Osteocyte (in vitro differentiated cells): Measurements from ENCODE around the gene RIN1. TPM values are rescaled to one million over a fixed set of nuclear protein-coding genes. Genes with fewer than 3 reads are reported as not detected.
A peak's percentile ranks its signal among the peaks of the same experiment; 100 is the strongest.

Experiments
- DNase-seq: peaks from one replicate; pipeline ENCODE4 v3.0.0; 2021; ENCODE audit warnings: mixed read lengths; ENCODE audit not compliant: unreplicated experiment; ENCODE audit errors: extremely low spot score
- H3K27ac Mint-ChIP-seq: one replicate; pipeline ENCODE4 v1.8.0; 2021; ENCODE audit warnings: mild to moderate bottlenecking, mixed read lengths; ENCODE audit not compliant: unreplicated experiment
- H3K27me3 Mint-ChIP-seq: one replicate; pipeline ENCODE4 v1.8.0; 2021; ENCODE audit warnings: mixed read lengths; ENCODE audit not compliant: unreplicated experiment
- H3K36me3 Mint-ChIP-seq: one replicate; pipeline ENCODE4 v1.8.0; 2021; ENCODE audit warnings: mixed read lengths; ENCODE audit not compliant: unreplicated experiment
- H3K4me1 Mint-ChIP-seq: one replicate; pipeline ENCODE4 v1.8.0; 2021; ENCODE audit warnings: mixed read lengths; ENCODE audit not compliant: unreplicated experiment
- H3K4me3 Mint-ChIP-seq: one replicate; pipeline ENCODE4 v1.8.0; 2021; ENCODE audit warnings: mild to moderate bottlenecking, moderate library complexity, mixed read lengths; ENCODE audit not compliant: unreplicated experiment
- H3K9me3 Mint-ChIP-seq: one replicate; pipeline ENCODE4 v1.8.0; 2021; ENCODE audit warnings: mixed read lengths; ENCODE audit not compliant: unreplicated experiment
- CTCF ChIP-seq: fragments of 200-600 bp; sonication (generic); IDR thresholded peaks from 2 replicates; pipeline ENCODE4 v1.5.0; 2021; ENCODE audit warnings: antibody characterized with exemption, mild to moderate bottlenecking, moderate library complexity
- total RNA-seq: library from RNA; stranded (reverse); gene quantifications from 2 replicates; pipeline ENCODE4 v1.2.1, GENCODE V29; 2021

RIN1 gene
- total RNA-seq, 1 donor from 2014 or later: 23.6 TPM

- Mint-ChIP-seq H3K27ac (peak overlapping the region; percentile 34), H3K9me3 (no peaks in the 10 kb centered on the region), H3K27me3 (no peaks in the 10 kb centered on the region), H3K4me3 (no peak overlapping the region), H3K4me1 (peaks cover 41% of the 10 kb centered on the region), H3K36me3 (peaks cover 7% of the 10 kb centered on the region)
- no peak for DNase-seq
- no peak for TF ChIP-seq CTCF
Observed at GRCh38 chr11:66349084-66349386, 12.8 kb upstream of the RIN1 start.

GRCh38 chr11:66347425-66348276 is 11.4 kb upstream of the RIN1 start, which contains the start of gene B4GAT1:
B4GAT1 (minus strand) TSS chr11:66347629; CDS start chr11:66347545, 84 bp downstream.
- Mint-ChIP-seq H3K9me3 (no peaks in the 10 kb centered on the region), H3K36me3 (peaks cover 3% of the 10 kb centered on the region), H3K4me3 (peak within 1 kb of the TSS; percentile 88), H3K27me3 (no peaks in the 10 kb centered on the region), H3K4me1 (peaks cover 49% of the 10 kb centered on the region), H3K27ac (peak within 1 kb of the TSS; percentile 87)
- peak; percentile 94 for DNase-seq
- no peak for TF ChIP-seq CTCF

GRCh38 chr11:66346476-66347424 is 10.5 kb upstream of the RIN1 start:
- H3K4me1 Mint-ChIP-seq: peaks cover 49% of the 10 kb centered on the region
- H3K27ac Mint-ChIP-seq: peak overlapping the region; percentile 96
- DNase-seq: no peak
- peak overlapping the region; percentile 72 for H3K4me3 Mint-ChIP-seq
- peaks cover 1% of the 10 kb centered on the region for H3K36me3 Mint-ChIP-seq
- no peak for TF ChIP-seq CTCF
- H3K9me3 Mint-ChIP-seq: no peaks in the 10 kb centered on the region
- H3K27me3 Mint-ChIP-seq: no peaks in the 10 kb centered on the region

- TF ChIP-seq CTCF: no peak
- H3K9me3 Mint-ChIP-seq: no peaks in the 10 kb centered on the region
- H3K36me3 Mint-ChIP-seq: peaks cover 10% of the 10 kb centered on the region
- peak overlapping the region; percentile 96 for H3K27ac Mint-ChIP-seq
- peaks cover 49% of the 10 kb centered on the region for H3K4me1 Mint-ChIP-seq
- DNase-seq: no peak
- H3K4me3 Mint-ChIP-seq: peak overlapping the region; percentile 91
- H3K27me3 Mint-ChIP-seq: no peaks in the 10 kb centered on the region
Observed at GRCh38 chr11:66345316-66345649, 9.0 kb upstream of the RIN1 start.
